8988T (cell line): Measurements from ENCODE around the gene SNRPA1.

Experiments used
- DNase-seq: peaks from one replicate; pipeline ENCODE4 v3.0.0; 2011

The SNRPA1 gene

DNA sequence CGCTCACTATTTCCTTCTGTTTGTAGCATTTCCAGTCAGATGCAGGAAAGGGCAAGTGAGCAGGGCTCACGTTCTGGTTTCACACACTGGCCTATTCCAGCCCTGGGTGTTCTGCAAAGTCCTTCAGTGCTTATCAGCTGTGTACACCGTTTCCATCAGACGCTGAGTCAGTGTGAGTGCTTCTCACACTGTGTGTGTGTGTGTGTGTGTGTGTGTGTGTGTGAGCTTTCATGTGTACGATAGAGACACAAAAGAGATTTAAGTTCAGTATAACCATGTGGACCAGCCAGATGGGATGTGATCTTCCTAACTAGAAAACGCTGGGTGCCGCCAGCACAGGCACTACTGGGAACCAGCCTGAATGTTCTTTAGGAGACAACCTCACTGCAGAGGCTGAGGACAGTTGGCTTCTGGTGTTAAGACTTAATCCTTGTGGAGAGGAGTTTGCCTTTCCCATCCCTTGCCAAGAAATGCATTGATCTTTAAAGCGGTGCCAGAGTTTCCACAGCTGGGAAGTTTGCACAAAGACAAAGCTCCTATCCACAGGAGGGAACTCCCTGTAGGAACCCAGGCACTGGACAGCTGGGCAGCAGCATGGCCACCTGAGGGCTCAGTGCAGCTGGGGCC lies 39.3 kb downstream of the SNRPA1 start:
- DNase-seq: no peak

GRCh38 chr15:101255051-101255395 lies 40.0 kb downstream of the SNRPA1 start:
- no peak for DNase-seq

GRCh38 chr15:101254157-101255050 lies 40.6 kb downstream of the SNRPA1 start:
- no peak for DNase-seq

GRCh38 chr15:101252836-101253235 lies 42.2 kb downstream of the SNRPA1 start:
- DNase-seq: no peak

DNA sequence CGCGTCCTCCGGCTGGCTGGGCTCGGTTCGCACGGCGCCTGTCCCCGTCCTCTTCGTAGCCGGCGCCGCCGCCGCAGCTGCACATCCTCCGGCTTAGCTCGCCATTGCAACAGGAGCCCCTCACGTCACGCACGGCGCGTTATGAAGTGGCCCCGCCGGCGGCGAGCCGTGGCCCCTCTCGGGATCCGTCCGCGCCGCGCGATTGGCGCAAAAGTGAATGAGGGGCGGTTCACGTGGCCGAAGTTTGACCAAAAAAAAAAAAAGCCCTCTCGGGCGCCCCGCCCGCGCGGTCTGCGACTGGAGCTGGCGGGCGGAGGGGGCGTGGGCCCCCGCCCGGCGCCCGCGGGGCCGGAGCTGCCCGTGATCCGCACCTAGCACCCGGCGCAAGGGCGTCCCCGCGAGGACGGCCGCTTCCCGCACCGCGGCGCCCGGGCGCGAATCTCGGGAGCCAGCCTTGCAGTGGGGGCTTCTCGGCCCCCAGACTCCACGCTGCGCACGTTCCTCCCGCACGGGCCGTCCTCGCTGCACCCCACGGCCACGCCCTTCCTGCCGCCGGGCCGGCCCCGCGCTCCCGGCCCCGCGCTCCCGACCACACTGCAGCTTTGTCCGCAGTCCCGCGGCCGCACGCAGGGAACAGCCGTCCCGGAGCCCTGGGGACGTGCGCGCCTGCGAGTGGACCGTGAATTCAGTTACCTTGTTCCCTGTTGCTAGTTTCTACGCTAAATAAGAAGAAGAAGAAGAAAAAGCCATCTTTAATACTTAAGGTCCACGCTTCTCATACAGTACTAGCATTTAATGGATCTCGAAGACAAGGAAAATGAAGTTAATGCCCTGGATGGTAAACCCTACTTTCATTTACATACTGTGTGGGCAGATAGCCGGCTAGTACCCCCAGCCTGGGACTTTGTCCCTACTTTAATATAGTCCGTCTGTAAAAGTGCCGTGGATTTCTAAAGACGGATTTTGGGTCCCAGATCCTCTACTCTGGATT lies 42.9 kb downstream of the SNRPA1 start, which contains the start of gene CHSY1:
Gene CHSY1, minus strand, starts transcription at position 219 of the 991 bp plus-strand sequence. CDS start 592 bp downstream, outside the sequence.
- DNase-seq: peak; percentile 80

- peak; percentile 58 for DNase-seq
These were observed 43.9 kb downstream of the SNRPA1 start for GRCh38 chr15:101250873-101251829.

DNA sequence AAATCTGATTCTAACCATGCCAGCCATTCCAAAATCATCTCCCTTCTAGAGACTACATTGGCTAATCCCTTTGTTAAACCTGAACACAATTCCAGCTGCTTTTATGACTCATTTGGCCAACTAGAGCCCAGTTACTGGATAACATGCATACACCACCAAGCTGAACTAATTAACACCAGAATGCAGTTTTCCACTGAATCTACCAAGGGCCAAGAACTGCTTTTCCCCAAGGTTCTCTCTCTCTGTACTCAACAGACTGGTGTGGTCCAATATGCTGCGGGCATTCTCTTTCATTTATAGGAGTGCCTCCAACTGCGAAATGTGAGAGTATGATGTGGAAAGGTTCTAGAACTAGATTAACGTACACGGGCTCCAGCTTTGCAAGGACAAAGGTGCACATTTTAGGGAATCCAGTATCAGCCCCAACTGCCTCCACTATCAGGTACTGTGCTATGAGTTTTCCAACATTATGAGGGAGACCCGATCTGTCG lies 44.7 kb downstream of the SNRPA1 start:
- no peak for DNase-seq

DNA sequence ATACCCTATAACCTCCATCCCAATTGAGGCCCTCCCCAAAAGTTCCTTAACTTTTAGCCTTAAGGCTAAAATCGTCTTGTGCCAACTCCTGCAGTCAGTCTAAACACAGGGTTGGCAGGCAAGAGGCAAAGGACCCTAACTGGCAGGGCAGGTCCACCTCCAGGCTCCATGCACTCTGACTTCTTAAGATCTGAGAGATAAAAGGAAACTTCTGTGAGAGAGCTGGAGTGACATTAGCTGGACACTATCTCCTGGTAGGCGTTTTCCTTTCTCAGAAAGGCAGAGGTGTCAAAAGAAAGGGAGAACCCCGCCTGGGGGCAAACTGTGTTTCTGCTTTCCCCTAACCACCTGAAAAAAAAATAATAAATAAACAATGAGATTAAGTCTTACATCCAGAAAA lies 46.8 kb downstream of the SNRPA1 start:
- DNase-seq: no peak

GRCh38 chr15:101246824-101247745 lies 48.0 kb downstream of the SNRPA1 start:
- no peak for DNase-seq

GRCh38 chr15:101246391-101246790 lies 48.7 kb downstream of the SNRPA1 start:
- DNase-seq: no peak

GRCh38 chr15:101244889-101245668 lies 50.0 kb downstream of the SNRPA1 start:
- DNase-seq: no peak

- DNase-seq: no peak
These were observed 50.8 kb downstream of the SNRPA1 start for GRCh38 chr15:101244036-101244781.

- no peak for DNase-seq
These were observed 51.6 kb downstream of the SNRPA1 start for GRCh38 chr15:101243420-101243819.

DNA sequence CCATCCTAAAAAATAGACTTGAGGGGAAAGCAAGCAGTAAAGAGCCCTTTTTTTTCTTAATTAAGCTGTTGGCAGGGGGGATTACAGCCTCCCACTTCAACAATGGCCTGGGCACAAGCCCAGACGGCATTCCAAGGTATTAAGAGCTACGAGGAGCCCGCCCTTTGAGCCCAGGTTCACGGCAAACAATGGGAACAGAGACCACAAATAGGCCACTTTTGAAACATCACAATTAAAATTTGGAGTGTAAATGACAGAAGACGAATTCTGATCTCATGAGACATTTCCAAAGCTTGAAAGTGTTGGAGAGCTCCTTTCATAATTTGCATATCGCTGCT lies 52.1 kb downstream of the SNRPA1 start:
- no peak for DNase-seq

GRCh38 chr15:101242160-101242998 lies 52.7 kb downstream of the SNRPA1 start:
- DNase-seq: no peak

- DNase-seq: no peak
These were observed 54.7 kb downstream of the SNRPA1 start for GRCh38 chr15:101240358-101240757.

DNA sequence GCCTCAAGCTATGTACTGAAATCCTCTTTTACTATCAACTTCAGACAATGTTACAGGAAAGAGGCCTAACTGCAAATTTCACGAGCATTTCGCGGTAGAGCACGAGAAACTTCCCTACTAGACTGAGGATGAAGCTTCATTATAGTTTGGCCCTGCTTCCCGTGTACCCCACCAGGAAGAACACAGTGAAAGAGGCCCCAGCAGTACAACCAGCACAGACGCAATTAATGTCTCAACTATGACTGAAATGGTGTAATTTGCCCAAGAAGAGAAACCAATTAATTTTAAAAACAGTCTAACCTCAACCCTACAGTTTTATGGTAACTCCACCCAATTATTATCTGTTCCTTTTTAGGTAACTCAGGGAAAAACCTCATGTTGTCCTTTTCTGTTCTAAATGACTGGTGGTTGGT lies 55.3 kb downstream of the SNRPA1 start:
- no peak for DNase-seq

DNA sequence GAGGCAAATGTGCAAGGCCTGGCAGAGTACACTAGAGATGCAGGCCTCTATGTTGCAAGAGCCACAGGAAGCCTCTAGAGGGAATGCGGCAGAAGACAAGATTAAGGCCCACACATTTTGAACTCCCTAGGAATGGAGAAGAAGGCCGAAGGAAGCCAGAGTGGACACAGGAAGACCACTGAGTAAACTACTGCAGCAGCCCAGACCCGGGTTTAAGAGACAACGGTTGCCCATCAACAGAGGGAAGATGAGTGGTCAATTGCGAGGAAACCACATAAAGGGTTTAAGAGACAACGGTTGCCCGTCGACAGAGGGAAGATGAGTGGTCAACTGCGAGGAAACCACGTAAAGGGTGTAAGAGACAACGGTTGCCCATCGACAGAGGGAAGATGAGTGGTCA lies 57.8 kb downstream of the SNRPA1 start:
- no peak for DNase-seq
